SK-N-SH (cell line): Measurements from ENCODE around the gene HIGD1C. TPM values are rescaled to one million over a fixed set of nuclear protein-coding genes. Genes with fewer than 3 reads are reported as not detected.

Experiments used
- CTCF ChIA-PET: fragments of 300-600, 350-600 bp; formaldehyde crosslinking; extraction: SDS; loops from one replicate; lab custom pipeline; 2021; lab: Yijun Ruan, JAX
- POLR2A ChIA-PET: fragments of 350-600 bp; sonication (Branson Sonifier 250); formaldehyde crosslinking; extraction: SDS; loops from one replicate; lab custom pipeline; 2020; ENCODE audit warnings: antibody characterized with exemption, inconsistent platforms; lab: Yijun Ruan, JAX
- DNase-seq: peaks from one replicate; pipeline ENCODE4 v3.0.0; 2012
- H2AFZ ChIP-seq: fragments of 200-600 bp; sonication (generic); 2 replicates; pipeline ENCODE4 v1.8.1; 2016; ENCODE audit warnings: antibody characterized with exemption, mild to moderate bottlenecking, low read depth
- H3F3A ChIP-seq: fragments of 200-600 bp; sonication (generic); replicated peaks from 2 replicates; pipeline ENCODE3; 2016; ENCODE audit warnings: antibody characterized with exemption, mild to moderate bottlenecking; ENCODE audit not compliant: insufficient read depth
- H3K27ac ChIP-seq, 2 experiments: fragments of 200-500 bp in 1 of 2; fragments of 200-600 bp in 1 of 2; sonication (Bioruptor generic) in 1 of 2; sonication (generic), shearing (Covaris generic) in 1 of 2; 2 replicates each; pipeline versions ENCODE4 v1.5.1 to v1.6.1; 2014 to 2016; ENCODE audit warnings: low read depth in 2 of 2, inconsistent platforms in 1 of 2, low read length in 1 of 2, mild to moderate bottlenecking in 1 of 2, mixed read lengths in 1 of 2
- H3K27me3 ChIP-seq: fragments of 200-600 bp; sonication (generic), shearing (Covaris generic); 2 replicates; pipeline ENCODE4 v1.6.1; 2016; ENCODE audit warnings: mixed run types; ENCODE audit not compliant: insufficient read depth
- H3K36me3 ChIP-seq, 2 experiments: fragments of 200-500 bp in 1 of 2; fragments of 200-600 bp in 1 of 2; sonication (Bioruptor generic) in 1 of 2; sonication (generic) in 1 of 2; replicated peaks in 1 of 2; 2 replicates each; pipeline versions ENCODE3 to v1.5.1; 2014 to 2016; ENCODE audit warnings: low read length in 1 of 2, mild to moderate bottlenecking in 1 of 2; ENCODE audit not compliant: insufficient read depth in 2 of 2, control insufficient read depth in 1 of 2
- H3K4me1 ChIP-seq, 2 experiments: fragments of 200-500 bp in 1 of 2; fragments of 200-600 bp in 1 of 2; sonication (Bioruptor generic) in 1 of 2; sonication (generic), shearing (Covaris generic) in 1 of 2; 2 replicates each; pipeline versions ENCODE4 v1.5.1 to v1.6.1; 2014 to 2016; ENCODE audit warnings: low read depth in 1 of 2, low read length in 1 of 2, mixed run types in 1 of 2; ENCODE audit not compliant: insufficient read depth in 2 of 2, control insufficient read depth in 1 of 2
- H3K4me2 ChIP-seq: fragments of 200-600 bp; sonication (generic), shearing (Covaris generic); 2 replicates; pipeline ENCODE4 v1.6.1; 2017; ENCODE audit warnings: mixed run types
- H3K4me3 ChIP-seq, 2 experiments: fragments of 200-500 bp in 1 of 2; fragments of 200-600 bp in 1 of 2; sonication (Bioruptor generic) in 1 of 2; sonication (generic), shearing (Covaris generic) in 1 of 2; 2 replicates each; pipeline versions ENCODE4 v1.5.1 to v1.8.1; 2014 to 2016; ENCODE audit warnings: low read depth in 2 of 2, inconsistent platforms in 1 of 2, low read length in 1 of 2, mild to moderate bottlenecking in 1 of 2, mixed read lengths in 1 of 2, moderate library complexity in 1 of 2
- H3K79me2 ChIP-seq: fragments of 200-600 bp; sonication (generic); 2 replicates; pipeline ENCODE4 v1.8.1; 2017; ENCODE audit warnings: mild to moderate bottlenecking; ENCODE audit not compliant: insufficient read depth
- H3K9ac ChIP-seq: fragments of 200-600 bp; sonication (generic); 2 replicates; pipeline ENCODE4 v1.6.1; 2017; ENCODE audit warnings: mixed run types
- H3K9me2 ChIP-seq: fragments of 200-600 bp; sonication (generic); 2 replicates; pipeline ENCODE4 v1.6.1; 2017; ENCODE audit warnings: mixed run types
- H3K9me3 ChIP-seq: fragments of 200-600 bp; sonication (generic); 2 replicates; pipeline ENCODE4 v1.6.1; 2017; ENCODE audit warnings: mixed run types, mild to moderate bottlenecking, moderate library complexity
- H4K20me1 ChIP-seq: fragments of 200-600 bp; sonication (generic); 2 replicates; pipeline ENCODE4 v1.6.1; 2017; ENCODE audit warnings: mild to moderate bottlenecking, mixed run types; ENCODE audit not compliant: insufficient read depth
- CHD2 ChIP-seq: fragments of 150-350 bp; IDR thresholded peaks from 2 replicates; pipeline ENCODE4 v1.6.1; 2018; ENCODE audit warnings: low read length; ENCODE audit not compliant: partially characterized antibody
- FOSL2 ChIP-seq: IDR thresholded peaks from 2 replicates; pipeline ENCODE4 v1.4.0; 2012; ENCODE audit warnings: low read depth, mild to moderate bottlenecking, moderate library complexity, borderline replicate concordance
- FOXJ3 ChIP-seq: sonication (generic); formaldehyde crosslinking; IDR thresholded peaks from 2 replicates; pipeline ENCODE4 v1.5.1; 2020; ENCODE audit warnings: mild to moderate bottlenecking, missing genetic modification reagents
- FOXM1 ChIP-seq: IDR thresholded peaks from 2 replicates; pipeline ENCODE4 v1.4.0; 2012; ENCODE audit warnings: low read depth, mild to moderate bottlenecking
- GABPA ChIP-seq: IDR thresholded peaks from 2 replicates; pipeline ENCODE4 v1.4.0; 2012; ENCODE audit warnings: low read depth, mild to moderate bottlenecking
- GATA2 ChIP-seq: sonication (generic); formaldehyde crosslinking; IDR thresholded peaks from 2 replicates; pipeline ENCODE4 v1.5.0; 2020; ENCODE audit warnings: mild to moderate bottlenecking, missing genetic modification reagents
- NFIC ChIP-seq: IDR thresholded peaks from 2 replicates; pipeline ENCODE4 v1.4.0; 2012; ENCODE audit warnings: borderline replicate concordance
- POLR2AphosphoS5 ChIP-seq: IDR thresholded peaks from 2 replicates; pipeline ENCODE4 v1.6.1; 2012; ENCODE audit warnings: low read depth, low read length
- RCOR1 ChIP-seq: fragments of 150-350 bp; IDR thresholded peaks from 2 replicates; pipeline ENCODE4 v1.6.1; 2017; ENCODE audit warnings: antibody characterized with exemption, low read length
- REST ChIP-seq: IDR thresholded peaks from 2 replicates; pipeline ENCODE4 v1.6.1; 2012; ENCODE audit warnings: mild to moderate bottlenecking, low read depth, low read length, moderate library complexity
- RFX5 ChIP-seq: IDR thresholded peaks from 2 replicates; pipeline ENCODE4 v1.6.1; 2012; ENCODE audit warnings: mild to moderate bottlenecking, improper control_type of control experiment, low read length
- TEAD4 ChIP-seq: IDR thresholded peaks from 2 replicates; pipeline ENCODE4 v1.4.0; 2012; ENCODE audit warnings: mild to moderate bottlenecking, borderline replicate concordance; ENCODE audit not compliant: insufficient read depth
- WGBS: methylation state at CpG from one replicate; pipeline ENCODE4 v1.1.6; 2017; ENCODE audit warnings: low lambda C conversion rate; 5-methylcytosine and 5-hydroxymethylcytosine counted together
- polyA plus RNA-seq, 3 experiments: library from polyadenylated mRNA; depleted of rRNA; stranded (reverse); fragments of >200 nt; gene quantifications; 2 replicates each; pipeline ENCODE4 v1.2.3, GENCODE V29; 2012
- TF ChIP-seq, protein P1 (sequence below): IDR thresholded peaks from 2 replicates; pipeline ENCODE4 v1.4.0; 2012; ENCODE audit warnings: low read depth, borderline replicate concordance
- TF ChIP-seq, protein P2 (sequence below): IDR thresholded peaks from 2 replicates; pipeline ENCODE4 v1.4.0; 2012; ENCODE audit warnings: low read depth

The HIGD1C gene
- polyA plus RNA-seq, 1 of the 3 experiments (the other 2 are of a cell fraction), result not detected

DNA sequence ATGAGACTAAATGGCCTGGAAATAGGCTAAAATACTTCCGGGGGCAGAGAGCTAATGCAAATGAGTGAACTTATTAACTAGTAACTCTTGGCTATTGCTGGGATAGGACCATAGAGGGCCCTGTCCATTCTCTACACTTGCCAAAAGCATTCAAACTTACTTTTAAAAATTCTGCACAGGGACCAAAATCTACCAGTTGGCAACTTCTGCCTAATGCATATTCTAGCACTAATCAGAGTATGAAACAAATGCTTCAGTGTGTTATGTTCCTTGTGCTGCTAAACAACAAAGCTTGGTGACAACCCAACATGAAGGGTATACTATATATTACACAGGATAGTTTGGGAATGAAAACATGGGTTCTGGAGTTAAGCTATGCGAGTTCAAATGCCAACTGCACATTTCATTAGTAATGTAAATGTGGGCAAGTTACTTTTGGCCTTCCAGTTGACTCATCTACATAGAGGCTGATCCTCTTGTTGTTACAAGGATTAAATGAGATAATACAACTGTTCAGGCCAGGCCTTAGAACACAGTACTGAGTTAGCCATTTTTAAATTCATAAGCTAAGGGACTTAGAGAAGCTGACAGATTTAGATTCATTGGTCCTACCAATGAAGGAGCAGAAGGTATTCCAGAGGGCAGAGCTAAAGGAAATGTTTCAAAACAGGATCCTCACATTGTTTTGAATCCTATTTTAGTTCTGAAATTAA lies 32.4 kb downstream of the HIGD1C start:
- peak overlapping the region in 1 of 2 experiments; percentile 81; a peak in 2 of 4 replicates for H3K27ac ChIP-seq
- WGBS, result 47% methylated on average over 2 of the region's 2 CpGs
- ChIA-PET CTCF (interaction anchor here (1.1 to 9.9 kb wide), 8 partner anchors 16 to 357 kb away, joined by 3 to 186 read pairs (median 4); no protein-coding TSS in a partner anchor), POLR2A (no interaction called here)
- no peaks in the 10 kb centered on the region for H3K9me3 ChIP-seq
- H3F3A ChIP-seq, result peaks cover 24% of the 10 kb centered on the region
- H3K4me2 ChIP-seq, result peak overlapping the region; percentile 12; the same call in 1 of the 2 replicates
- no peak for DNase-seq
- H3K4me3 ChIP-seq, result no peak overlapping the region
- H3K9me2 ChIP-seq, result no peaks in the 10 kb centered on the region
- TF ChIP-seq FOXJ3 (CRISPR knock-in tag) (no peak), FOSL2 (no peak), RCOR1 (no peak), GABPA (no peak), POLR2AphosphoS5 (no peak), TEAD4 (no peak), GATA2 (CRISPR knock-in tag) (no peak), CHD2 (no peak), NFIC (no peak), RFX5 (no peak), REST (no peak), FOXM1 (no peak)
- TF ChIP-seq, protein P1, sequence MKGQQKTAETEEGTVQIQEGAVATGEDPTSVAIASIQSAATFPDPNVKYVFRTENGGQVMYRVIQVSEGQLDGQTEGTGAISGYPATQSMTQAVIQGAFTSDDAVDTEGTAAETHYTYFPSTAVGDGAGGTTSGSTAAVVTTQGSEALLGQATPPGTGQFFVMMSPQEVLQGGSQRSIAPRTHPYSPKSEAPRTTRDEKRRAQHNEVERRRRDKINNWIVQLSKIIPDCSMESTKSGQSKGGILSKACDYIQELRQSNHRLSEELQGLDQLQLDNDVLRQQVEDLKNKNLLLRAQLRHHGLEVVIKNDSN, result no peak
- TF ChIP-seq, protein P2, sequence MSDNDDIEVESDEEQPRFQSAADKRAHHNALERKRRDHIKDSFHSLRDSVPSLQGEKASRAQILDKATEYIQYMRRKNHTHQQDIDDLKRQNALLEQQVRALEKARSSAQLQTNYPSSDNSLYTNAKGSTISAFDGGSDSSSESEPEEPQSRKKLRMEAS, result no peak
- TF ChIP-seq, all 33 proteins: peak for 0
- Histone ChIP-seq H2AFZ (no peak overlapping the region), H3K4me1 (peaks cover 2 to 11% of the 10 kb centered on the region in 2 experiments; a peak in 1 of 4 replicates), H4K20me1 (no peaks in the 10 kb centered on the region), H3K27me3 (no peaks in the 10 kb centered on the region), H3K79me2 (no peaks in the 10 kb centered on the region), H3K36me3 (peaks cover 16 to 36% of the 10 kb centered on the region in 2 experiments), H3K9ac (peak overlapping the region; percentile 1; the same call in 1 of the 2 replicates)
